Mesodermal cell (in vitro differentiated cells): Measurements from ENCODE around the gene HLA-DOB.
"Not testable (repeated sequence)": the region's sequence is repeated elsewhere in the genome, so short reads cannot be mapped to it uniquely, and the experiment has no call there.

Experiments used
- H3K27ac ChIP-seq: 2 replicates; pipeline ENCODE4 v1.7.0; 2013; ENCODE audit warnings: mild to moderate bottlenecking, low read depth, low read length, moderate library complexity; ENCODE audit not compliant: severe bottlenecking
- H3K36me3 ChIP-seq: 2 replicates; pipeline ENCODE4 v1.7.1; 2013; ENCODE audit warnings: mild to moderate bottlenecking, low read length, moderate library complexity; ENCODE audit not compliant: control insufficient read depth, insufficient read depth
- H3K4me1 ChIP-seq: one replicate; pipeline ENCODE4 v1.7.1; 2013; ENCODE audit warnings: mild to moderate bottlenecking, low read length; ENCODE audit not compliant: insufficient read depth, control insufficient read depth, poor library complexity, severe bottlenecking
- H3K4me3 ChIP-seq: 2 replicates; pipeline ENCODE4 v1.7.0; 2013; ENCODE audit warnings: low read length, control low read depth, mild to moderate bottlenecking; ENCODE audit not compliant: insufficient read depth, poor library complexity, severe bottlenecking; ENCODE audit errors: extremely low read depth
- H3K9me3 ChIP-seq: 2 replicates; pipeline ENCODE4 v1.7.1; 2013; ENCODE audit warnings: mild to moderate bottlenecking, low read length, moderate library complexity; ENCODE audit not compliant: control insufficient read depth
- WGBS, 2 experiments: methylation state at CpG; one replicate each; pipeline ENCODE4 v1.1.5; 2013; ENCODE audit warnings: missing lambda C conversion rate in 2 of 2; ENCODE audit not compliant: insufficient coverage in 2 of 2; 5-methylcytosine and 5-hydroxymethylcytosine counted together

HLA-DOB gene

GRCh38 chr6:32807020-32807580 is 9.7 kb downstream of the HLA-DOB start:
- H3K36me3 ChIP-seq = no peaks in the 10 kb centered on the region
- H3K4me3 ChIP-seq = no peak overlapping the region
- H3K4me1 ChIP-seq = no peaks in the 10 kb centered on the region
- 68% methylated on average over 5 of the region's 5 CpGs; no CpG with 5 or more reads in 1 of the 2 experiments for WGBS, 2 experiments
- H3K9me3 ChIP-seq = no peaks in the 10 kb centered on the region
- H3K27ac ChIP-seq = no peak overlapping the region

- not testable (repeated sequence) for H3K9me3 ChIP-seq, H3K4me3 ChIP-seq, H3K27ac ChIP-seq, H3K4me1 ChIP-seq, H3K36me3 ChIP-seq
These were observed 11.4 kb downstream of the HLA-DOB start for GRCh38 chr6:32805404-32805803.

GRCh38 chr6:32803416-32803815 is 13.4 kb downstream of the HLA-DOB start:
- 100% methylated on average over 1 to 2 of the region's 2 CpGs for WGBS, 2 experiments
- Histone ChIP-seq H3K9me3 (no peaks in the 10 kb centered on the region), H3K36me3 (no peaks in the 10 kb centered on the region), H3K27ac (no peak overlapping the region), H3K4me3 (no peak overlapping the region), H3K4me1 (no peaks in the 10 kb centered on the region)

GRCh38 chr6:32799740-32800139 is 17.1 kb downstream of the HLA-DOB start:
- Histone ChIP-seq H3K9me3 (no peaks in the 10 kb centered on the region), H3K36me3 (no peaks in the 10 kb centered on the region), H3K27ac (no peak overlapping the region), H3K4me1 (no peaks in the 10 kb centered on the region), H3K4me3 (no peak overlapping the region)
- WGBS, 2 experiments = no CpG with 5 or more reads among the region's 3 CpGs

- 89 to 100% methylated on average over 2 to 3 of the region's 3 CpGs for WGBS, 2 experiments
- Histone ChIP-seq H3K36me3 (no peaks in the 10 kb centered on the region), H3K27ac (no peak overlapping the region), H3K4me3 (no peak overlapping the region), H3K9me3 (no peaks in the 10 kb centered on the region), H3K4me1 (no peaks in the 10 kb centered on the region)
These were observed 17.6 kb downstream of the HLA-DOB start for GRCh38 chr6:32799168-32799567.

- Histone ChIP-seq H3K4me3 (no peak overlapping the region), H3K27ac (no peak overlapping the region), H3K36me3 (no peaks in the 10 kb centered on the region), H3K4me1 (no peaks in the 10 kb centered on the region), H3K9me3 (no peaks in the 10 kb centered on the region)
- 27 to 28% methylated on average over 23 to 24 of the region's 30 CpGs for WGBS, 2 experiments
These were observed 19.7 kb downstream of the HLA-DOB start for GRCh38 chr6:32796848-32797776.

- WGBS, 2 experiments = 100% methylated on average over 1 of the region's 2 CpGs; no CpG with 5 or more reads in 1 of the 2 experiments
- H3K4me3 ChIP-seq = no peak overlapping the region
- H3K27ac ChIP-seq = no peak overlapping the region
- peaks cover 5% of the 10 kb centered on the region for H3K4me1 ChIP-seq
- no peaks in the 10 kb centered on the region for H3K36me3 ChIP-seq
- no peaks in the 10 kb centered on the region for H3K9me3 ChIP-seq
These were observed 22.3 kb downstream of the HLA-DOB start for GRCh38 chr6:32794510-32794909.

GRCh38 chr6:32792901-32793435 is 23.8 kb downstream of the HLA-DOB start:
- Histone ChIP-seq H3K27ac (no peak overlapping the region), H3K36me3 (no peaks in the 10 kb centered on the region), H3K4me3 (no peak overlapping the region), H3K9me3 (no peaks in the 10 kb centered on the region), H3K4me1 (peaks cover 5% of the 10 kb centered on the region)
- WGBS, 2 experiments = no CpG with 5 or more reads among the region's 3 CpGs

- WGBS, 2 experiments = 59% methylated on average over 2 of the region's 2 CpGs; no CpG with 5 or more reads in 1 of the 2 experiments
- Histone ChIP-seq H3K27ac (no peak overlapping the region), H3K4me1 (peaks cover 5% of the 10 kb centered on the region), H3K9me3 (no peaks in the 10 kb centered on the region), H3K4me3 (no peak overlapping the region), H3K36me3 (no peaks in the 10 kb centered on the region)
These were observed 26.5 kb downstream of the HLA-DOB start for GRCh38 chr6:32790306-32790705.

- Histone ChIP-seq H3K36me3 (no peaks in the 10 kb centered on the region), H3K4me3 (no peak overlapping the region), H3K27ac (no peak overlapping the region), H3K4me1 (peaks cover 5% of the 10 kb centered on the region), H3K9me3 (no peaks in the 10 kb centered on the region)
- 63 to 68% methylated on average over 3 to 4 of the region's 5 CpGs for WGBS, 2 experiments
These were observed 30.8 kb downstream of the HLA-DOB start for GRCh38 chr6:32785781-32786533.
